Esophagus muscularis mucosa (tissue), 4 donors: Measurements from ENCODE around the gene DHX58.

Experiments used
- EP300 ChIP-seq: sonication (generic); formaldehyde crosslinking; IDR thresholded peaks from one replicate; pipeline ENCODE4 v1.6.1; 2017; ENCODE audit warnings: antibody characterized with exemption
- POLR2A ChIP-seq: fragments of 450-650 bp; IDR thresholded peaks from one replicate; pipeline ENCODE4 v1.6.1; 2017; ENCODE audit warnings: antibody characterized with exemption, moderate library complexity, mild to moderate bottlenecking, low read depth
- POLR2AphosphoS5 ChIP-seq, 2 donors: sonication (generic); formaldehyde crosslinking; IDR thresholded peaks; one replicate each; pipeline ENCODE4 v1.6.1; 2017; ENCODE audit warnings: antibody characterized with exemption in 2 of 2
- TF ChIP-seq, protein P1 (sequence below), 3 experiments: fragments of 200-600 bp in 2 of 3; fragments of 450-650 bp in 1 of 3; sonication (generic) in 2 of 3; IDR thresholded peaks; one replicate each; pipeline ENCODE4 v1.5.1; 2017 to 2019; ENCODE audit warnings: antibody characterized with exemption in 3 of 3, mild to moderate bottlenecking in 2 of 3, moderate library complexity in 1 of 3

DNA sequence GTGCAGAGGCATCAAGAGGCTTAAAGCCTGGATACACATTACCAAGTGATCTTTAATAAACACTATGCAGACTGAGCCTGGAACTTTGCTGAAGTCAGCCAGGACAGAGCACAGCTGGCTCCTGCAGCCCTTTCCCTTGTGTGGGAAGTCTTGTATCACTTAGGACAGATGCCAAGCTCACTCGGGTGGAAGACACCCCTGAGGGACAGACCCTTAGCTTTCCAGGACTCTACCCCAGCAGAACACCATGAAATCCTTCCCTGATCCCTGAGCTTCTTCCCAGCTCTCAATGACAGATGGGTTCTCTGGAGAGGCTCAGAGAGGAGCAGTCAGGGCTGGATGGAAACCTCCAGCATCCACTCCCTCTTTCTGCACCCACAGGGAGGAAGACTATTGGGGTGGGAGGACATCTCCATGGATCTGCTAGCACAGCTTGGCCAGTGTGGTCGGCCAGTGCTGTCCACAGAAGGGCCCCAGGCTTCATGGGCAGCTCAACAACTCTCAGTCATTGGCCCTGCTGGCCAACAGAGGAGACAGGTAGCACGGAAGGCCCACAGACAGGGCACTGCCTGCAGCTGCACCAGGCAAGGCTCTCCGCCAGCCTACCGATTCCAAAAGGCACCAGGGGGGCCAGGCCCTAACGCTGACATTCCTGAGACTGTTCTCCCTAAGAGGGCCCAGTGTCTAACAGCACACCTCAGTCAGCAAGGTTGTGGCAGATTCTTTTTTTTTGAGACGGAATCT is 26.4 kb upstream of the DHX58 start:
- TF ChIP-seq EP300 (no peak), POLR2A (no peak), POLR2AphosphoS5 (IDR thresholded peaks at IDR 0.05) (no peak)
- TF ChIP-seq, protein P1, sequence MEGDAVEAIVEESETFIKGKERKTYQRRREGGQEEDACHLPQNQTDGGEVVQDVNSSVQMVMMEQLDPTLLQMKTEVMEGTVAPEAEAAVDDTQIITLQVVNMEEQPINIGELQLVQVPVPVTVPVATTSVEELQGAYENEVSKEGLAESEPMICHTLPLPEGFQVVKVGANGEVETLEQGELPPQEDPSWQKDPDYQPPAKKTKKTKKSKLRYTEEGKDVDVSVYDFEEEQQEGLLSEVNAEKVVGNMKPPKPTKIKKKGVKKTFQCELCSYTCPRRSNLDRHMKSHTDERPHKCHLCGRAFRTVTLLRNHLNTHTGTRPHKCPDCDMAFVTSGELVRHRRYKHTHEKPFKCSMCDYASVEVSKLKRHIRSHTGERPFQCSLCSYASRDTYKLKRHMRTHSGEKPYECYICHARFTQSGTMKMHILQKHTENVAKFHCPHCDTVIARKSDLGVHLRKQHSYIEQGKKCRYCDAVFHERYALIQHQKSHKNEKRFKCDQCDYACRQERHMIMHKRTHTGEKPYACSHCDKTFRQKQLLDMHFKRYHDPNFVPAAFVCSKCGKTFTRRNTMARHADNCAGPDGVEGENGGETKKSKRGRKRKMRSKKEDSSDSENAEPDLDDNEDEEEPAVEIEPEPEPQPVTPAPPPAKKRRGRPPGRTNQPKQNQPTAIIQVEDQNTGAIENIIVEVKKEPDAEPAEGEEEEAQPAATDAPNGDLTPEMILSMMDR (IDR thresholded peaks at IDR 0.05), result no peak
